Ishikawa (cell line): ENCODE results near the gene GDI2.

Source experiments
- CEBPB ChIP-seq: IDR thresholded peaks from 2 replicates; pipeline ENCODE4 v1.6.1; 2012
- CREB1 ChIP-seq: IDR thresholded peaks from 2 replicates; pipeline ENCODE4 v1.6.1; 2012; ENCODE audit warnings: low read depth
- EGR1 ChIP-seq: IDR thresholded peaks from 2 replicates; pipeline ENCODE4 v1.6.1; 2012
- EP300 ChIP-seq: IDR thresholded peaks from 2 replicates; pipeline ENCODE4 v1.6.1; 2012; ENCODE audit warnings: borderline replicate concordance
- FOXM1 ChIP-seq: IDR thresholded peaks from 2 replicates; pipeline ENCODE4 v1.6.1; 2012; ENCODE audit warnings: low read depth, borderline replicate concordance
- MAX ChIP-seq: IDR thresholded peaks from 2 replicates; pipeline ENCODE4 v1.6.1; 2012
- NFIC ChIP-seq: IDR thresholded peaks from 2 replicates; pipeline ENCODE4 v1.6.1; 2012
- RAD21 ChIP-seq: IDR thresholded peaks from 2 replicates; pipeline ENCODE4 v1.6.1; 2012; ENCODE audit warnings: low read depth
- TAF1 ChIP-seq: IDR thresholded peaks from 2 replicates; pipeline ENCODE4 v1.6.1; 2012; ENCODE audit warnings: low read depth, mild to moderate bottlenecking
- TCF12 ChIP-seq: IDR thresholded peaks from 2 replicates; pipeline ENCODE4 v1.6.1; 2012; ENCODE audit warnings: low read depth
- TEAD4 ChIP-seq: IDR thresholded peaks from 2 replicates; pipeline ENCODE4 v1.6.1; 2012
- USF1 ChIP-seq: IDR thresholded peaks from 2 replicates; pipeline ENCODE4 v1.6.1; 2012
- YY1 ChIP-seq: IDR thresholded peaks from 2 replicates; pipeline ENCODE4 v1.6.1; 2012; ENCODE audit warnings: low read depth
- ZBTB7A ChIP-seq: IDR thresholded peaks from 2 replicates; pipeline ENCODE4 v1.6.1; 2012; ENCODE audit warnings: low read depth
- TF ChIP-seq, protein P1 (sequence below): IDR thresholded peaks from 2 replicates; pipeline ENCODE4 v1.6.1; 2012; ENCODE audit warnings: low read depth, mild to moderate bottlenecking

GDI2 gene

DNA sequence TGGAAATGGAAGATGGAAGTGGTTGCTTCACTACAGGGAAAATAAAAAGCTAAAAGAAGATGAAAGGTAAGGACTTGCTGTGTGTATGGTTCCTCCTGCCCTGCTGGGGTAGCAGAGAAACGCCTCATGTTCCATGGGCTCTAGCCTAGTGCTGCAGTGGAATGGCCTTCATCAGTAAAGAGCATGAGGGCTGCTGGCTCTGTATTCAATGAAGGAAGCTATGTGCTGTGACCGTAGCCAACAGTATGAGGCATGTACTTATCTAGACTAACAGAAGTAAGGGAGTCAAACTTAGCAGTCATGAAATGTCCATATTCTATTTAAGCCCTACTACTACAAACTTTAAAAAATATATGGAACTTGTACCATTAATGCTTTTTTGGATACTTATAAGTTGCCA lies 54.3 kb downstream of the GDI2 start:
- TF ChIP-seq FOXM1: no peak
- TF ChIP-seq CEBPB: no peak
- no peak for TF ChIP-seq EGR1
- TF ChIP-seq RAD21: no peak
- TF ChIP-seq USF1: no peak
- TF ChIP-seq, protein P1, sequence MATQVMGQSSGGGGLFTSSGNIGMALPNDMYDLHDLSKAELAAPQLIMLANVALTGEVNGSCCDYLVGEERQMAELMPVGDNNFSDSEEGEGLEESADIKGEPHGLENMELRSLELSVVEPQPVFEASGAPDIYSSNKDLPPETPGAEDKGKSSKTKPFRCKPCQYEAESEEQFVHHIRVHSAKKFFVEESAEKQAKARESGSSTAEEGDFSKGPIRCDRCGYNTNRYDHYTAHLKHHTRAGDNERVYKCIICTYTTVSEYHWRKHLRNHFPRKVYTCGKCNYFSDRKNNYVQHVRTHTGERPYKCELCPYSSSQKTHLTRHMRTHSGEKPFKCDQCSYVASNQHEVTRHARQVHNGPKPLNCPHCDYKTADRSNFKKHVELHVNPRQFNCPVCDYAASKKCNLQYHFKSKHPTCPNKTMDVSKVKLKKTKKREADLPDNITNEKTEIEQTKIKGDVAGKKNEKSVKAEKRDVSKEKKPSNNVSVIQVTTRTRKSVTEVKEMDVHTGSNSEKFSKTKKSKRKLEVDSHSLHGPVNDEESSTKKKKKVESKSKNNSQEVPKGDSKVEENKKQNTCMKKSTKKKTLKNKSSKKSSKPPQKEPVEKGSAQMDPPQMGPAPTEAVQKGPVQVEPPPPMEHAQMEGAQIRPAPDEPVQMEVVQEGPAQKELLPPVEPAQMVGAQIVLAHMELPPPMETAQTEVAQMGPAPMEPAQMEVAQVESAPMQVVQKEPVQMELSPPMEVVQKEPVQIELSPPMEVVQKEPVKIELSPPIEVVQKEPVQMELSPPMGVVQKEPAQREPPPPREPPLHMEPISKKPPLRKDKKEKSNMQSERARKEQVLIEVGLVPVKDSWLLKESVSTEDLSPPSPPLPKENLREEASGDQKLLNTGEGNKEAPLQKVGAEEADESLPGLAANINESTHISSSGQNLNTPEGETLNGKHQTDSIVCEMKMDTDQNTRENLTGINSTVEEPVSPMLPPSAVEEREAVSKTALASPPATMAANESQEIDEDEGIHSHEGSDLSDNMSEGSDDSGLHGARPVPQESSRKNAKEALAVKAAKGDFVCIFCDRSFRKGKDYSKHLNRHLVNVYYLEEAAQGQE: no peak
- TF ChIP-seq TCF12: no peak
- TF ChIP-seq CREB1: no peak
- no peak for TF ChIP-seq EP300
- TF ChIP-seq TAF1: no peak
- TF ChIP-seq ZBTB7A: no peak
- no peak for TF ChIP-seq NFIC
- TF ChIP-seq YY1: no peak
- no peak for TF ChIP-seq MAX
- TF ChIP-seq TEAD4: no peak

DNA sequence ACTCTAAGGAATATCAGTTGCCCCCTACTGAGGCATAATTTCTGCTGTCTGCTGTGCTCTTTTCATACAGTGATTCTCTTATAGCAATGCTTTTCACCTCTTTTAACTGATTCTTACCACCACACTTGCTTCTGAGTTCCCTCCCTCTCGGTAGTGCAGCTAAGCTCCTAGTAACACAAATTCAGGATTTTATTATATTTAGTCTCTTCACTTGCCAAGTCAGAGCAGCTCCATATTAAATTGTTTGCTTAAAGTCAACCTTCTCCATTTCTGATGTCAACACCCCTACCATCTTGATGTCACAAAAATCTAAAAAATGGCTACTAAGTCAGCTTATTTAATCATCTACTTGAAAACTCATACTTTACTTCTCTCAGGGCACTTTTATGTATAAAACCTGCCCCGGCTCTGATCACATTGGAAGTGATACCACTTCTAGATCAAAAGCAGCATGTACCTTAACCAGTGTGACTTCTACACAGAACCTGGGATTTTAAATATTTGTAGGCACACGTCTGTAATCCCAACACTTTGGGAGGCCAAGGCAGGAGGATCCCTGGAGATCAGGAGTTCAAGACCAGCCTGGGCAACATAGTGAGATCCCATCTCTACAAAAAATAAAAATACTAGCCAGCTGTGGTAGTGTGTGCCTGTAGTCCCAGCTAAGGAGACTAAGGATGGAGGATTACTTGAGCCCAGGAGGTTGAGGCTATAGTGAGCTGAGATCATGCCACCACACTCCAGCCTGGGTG lies 55.3 kb downstream of the GDI2 start:
- no peak for TF ChIP-seq TAF1
- no peak for TF ChIP-seq EP300
- no peak for TF ChIP-seq YY1
- TF ChIP-seq FOXM1: no peak
- TF ChIP-seq, protein P1: no peak
- no peak for TF ChIP-seq TEAD4
- no peak for TF ChIP-seq NFIC
- TF ChIP-seq CREB1: no peak
- TF ChIP-seq USF1: no peak
- no peak for TF ChIP-seq TCF12
- TF ChIP-seq CEBPB: no peak
- no peak for TF ChIP-seq MAX
- no peak for TF ChIP-seq ZBTB7A
- TF ChIP-seq EGR1: no peak

DNA sequence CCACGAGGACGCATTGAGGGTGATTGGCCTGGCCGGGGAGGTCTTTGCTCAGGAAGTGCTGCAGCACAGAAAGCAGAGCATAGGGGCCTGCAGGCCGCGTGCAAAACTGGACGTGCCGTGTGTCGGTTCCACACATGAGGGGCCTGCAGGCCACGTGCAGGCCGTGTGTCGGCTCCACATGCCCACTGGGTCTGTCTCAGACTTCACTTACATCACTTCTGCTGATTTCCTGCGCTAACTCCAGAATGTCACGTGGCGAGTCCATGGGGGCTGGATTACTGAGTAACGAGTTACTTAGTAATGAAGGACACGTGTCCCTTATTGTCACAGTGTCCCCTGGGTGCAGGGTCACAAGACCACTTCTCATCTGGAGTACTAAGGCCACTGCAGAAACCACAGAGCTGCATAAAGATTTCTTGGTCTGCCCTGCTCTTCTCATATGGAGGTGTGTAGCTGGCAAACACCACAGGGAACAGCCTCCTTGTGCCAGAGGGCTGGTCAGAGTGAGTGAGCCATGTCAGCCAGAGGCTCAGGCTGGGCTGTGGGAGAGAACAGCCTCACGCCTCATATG lies 60.8 kb downstream of the GDI2 start:
- TF ChIP-seq NFIC (no peak), EP300 (no peak), USF1 (no peak), TEAD4 (no peak), EGR1 (no peak), CREB1 (no peak), CEBPB (no peak), TAF1 (no peak), ZBTB7A (no peak), TCF12 (no peak)
- TF ChIP-seq, protein P1: no peak
